Stimulated activated CD8-positive, alpha-beta memory T cell treated with anti-CD3 and anti-CD28 coated beads, Interleukin-15, amount 100 ng/mL, for 48 hours (primary cell): ENCODE results near the gene GLB1L.
"Not testable (repeated sequence)": the region's sequence is repeated elsewhere in the genome, so short reads cannot be mapped to it uniquely, and the experiment has no call there.

Experiments used
- DNase-seq, 2 donors: peaks; one replicate each; pipeline ENCODE4 v3.0.0-alpha.2; 2020; ENCODE audit warnings: low read depth in 2 of 2

The GLB1L gene

DNA sequence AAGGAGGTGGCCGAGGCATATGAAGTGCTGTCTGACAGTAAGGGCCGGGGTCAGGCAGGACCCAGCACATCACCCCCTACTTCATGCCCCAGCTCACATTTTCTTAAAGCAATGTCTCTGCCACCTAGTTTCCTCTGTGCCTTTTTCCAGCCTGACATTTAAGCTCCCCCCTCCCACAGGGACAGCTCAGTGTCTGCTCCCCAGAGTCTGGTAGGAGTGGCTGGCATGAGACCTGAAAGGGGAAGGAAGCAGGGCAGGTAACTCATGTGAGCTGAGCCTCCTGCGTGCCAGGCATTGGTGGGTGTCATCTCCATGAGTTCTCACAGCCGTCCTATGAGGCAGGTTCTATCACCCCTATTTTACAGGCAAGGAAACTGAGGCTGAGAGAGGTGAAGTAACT, 35.4 kb upstream of the GLB1L start:
- no peak for DNase-seq

DNA sequence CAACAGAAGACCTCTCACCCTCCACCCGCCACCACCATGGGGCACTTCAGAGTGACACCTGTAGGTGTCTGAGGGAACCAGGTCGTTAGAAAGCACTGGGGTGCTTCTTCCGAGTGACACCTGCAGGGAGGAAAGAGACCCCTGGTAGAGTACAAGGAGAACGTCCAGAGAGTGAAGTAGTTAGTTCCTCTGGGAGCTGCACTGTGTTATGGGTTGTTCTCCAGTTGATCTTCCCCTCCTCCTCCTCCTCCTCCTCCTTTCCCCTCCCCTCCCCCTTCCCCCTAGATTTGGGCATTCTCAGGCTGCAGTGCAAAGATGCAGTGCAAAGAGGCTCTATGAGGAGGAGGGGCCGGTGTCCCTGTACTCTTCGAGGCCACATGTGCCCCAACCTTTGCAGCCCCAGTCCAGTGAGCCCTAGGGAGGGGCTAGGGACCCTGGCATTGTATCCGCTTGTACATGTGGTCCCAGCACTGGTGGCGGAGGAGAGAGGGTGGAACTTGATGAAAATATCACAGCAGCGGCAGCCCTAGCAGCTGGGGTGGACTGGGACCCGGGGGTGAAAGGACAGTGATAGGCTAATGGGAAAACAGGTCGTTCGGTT, 34.8 kb upstream of the GLB1L start:
- DNase-seq, result no peak

DNA sequence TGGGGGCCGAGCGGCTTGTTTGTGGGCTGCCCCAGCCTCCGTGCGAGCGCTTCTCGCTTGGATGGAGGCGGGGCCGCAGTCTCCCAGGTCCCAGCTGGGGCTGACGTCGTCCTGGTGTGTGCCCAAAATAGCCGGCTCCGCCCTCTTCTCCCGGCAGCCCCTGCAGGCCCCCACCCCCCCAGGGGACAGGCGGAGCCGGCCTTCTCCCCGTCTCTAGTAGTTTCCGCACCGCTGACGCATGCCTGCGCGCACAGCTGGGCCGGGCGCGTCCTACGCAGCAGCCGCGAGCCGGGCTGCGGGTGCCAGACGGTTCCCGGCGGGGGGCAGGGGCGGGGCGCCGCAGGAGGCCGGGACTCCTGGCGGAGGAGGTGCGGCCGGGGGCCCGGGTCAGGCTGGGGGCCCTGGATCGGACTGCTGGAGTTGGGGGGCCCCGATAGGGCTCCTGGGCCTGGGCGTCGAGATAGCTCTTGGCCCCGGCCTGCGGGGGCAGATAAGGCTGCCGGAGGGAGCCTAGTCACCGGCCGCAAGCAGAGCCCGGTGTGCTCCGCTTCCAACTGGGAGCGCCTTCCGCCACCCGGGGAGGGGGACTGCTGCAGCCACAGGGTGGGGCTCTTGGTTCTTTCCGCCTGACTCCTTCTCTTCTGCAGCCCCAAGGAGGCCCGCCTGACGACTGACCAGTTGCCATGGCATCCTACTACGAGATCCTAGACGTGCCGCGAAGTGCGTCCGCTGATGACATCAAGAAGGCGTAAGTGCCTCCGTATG, 34.1 kb upstream of the GLB1L start, which contains the start of gene DNAJB2:
DNAJB2 (plus strand) TSS at position 216 of the 765 bp plus-strand sequence; CDS start at position 684, 468 bp downstream.
- DNase-seq, result peak; percentile 100

DNA sequence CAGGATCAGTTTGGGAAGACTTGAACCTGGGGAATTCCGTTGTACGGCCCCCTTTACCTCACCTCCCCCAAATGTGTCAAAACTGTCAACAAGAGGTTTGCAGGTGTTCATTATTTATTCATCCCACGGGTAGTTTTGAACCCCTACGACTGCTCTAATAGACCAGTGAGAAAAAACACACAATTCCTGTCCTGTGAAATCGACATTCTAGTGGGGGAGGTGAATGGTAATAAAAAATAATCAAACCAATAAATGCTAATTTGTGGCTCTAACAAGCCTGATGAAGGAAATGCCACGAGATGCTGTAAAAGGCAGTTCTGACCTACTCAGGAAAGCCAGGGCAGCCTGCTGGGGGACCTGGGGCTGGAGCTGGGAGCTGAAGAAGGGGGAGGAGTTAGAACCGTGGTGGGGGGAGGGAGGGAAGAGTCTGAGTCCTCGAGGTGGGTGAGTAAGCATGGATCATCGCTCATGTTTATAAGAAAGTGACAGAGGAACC, 33.5 kb upstream of the GLB1L start:
- no peak for DNase-seq

DNA sequence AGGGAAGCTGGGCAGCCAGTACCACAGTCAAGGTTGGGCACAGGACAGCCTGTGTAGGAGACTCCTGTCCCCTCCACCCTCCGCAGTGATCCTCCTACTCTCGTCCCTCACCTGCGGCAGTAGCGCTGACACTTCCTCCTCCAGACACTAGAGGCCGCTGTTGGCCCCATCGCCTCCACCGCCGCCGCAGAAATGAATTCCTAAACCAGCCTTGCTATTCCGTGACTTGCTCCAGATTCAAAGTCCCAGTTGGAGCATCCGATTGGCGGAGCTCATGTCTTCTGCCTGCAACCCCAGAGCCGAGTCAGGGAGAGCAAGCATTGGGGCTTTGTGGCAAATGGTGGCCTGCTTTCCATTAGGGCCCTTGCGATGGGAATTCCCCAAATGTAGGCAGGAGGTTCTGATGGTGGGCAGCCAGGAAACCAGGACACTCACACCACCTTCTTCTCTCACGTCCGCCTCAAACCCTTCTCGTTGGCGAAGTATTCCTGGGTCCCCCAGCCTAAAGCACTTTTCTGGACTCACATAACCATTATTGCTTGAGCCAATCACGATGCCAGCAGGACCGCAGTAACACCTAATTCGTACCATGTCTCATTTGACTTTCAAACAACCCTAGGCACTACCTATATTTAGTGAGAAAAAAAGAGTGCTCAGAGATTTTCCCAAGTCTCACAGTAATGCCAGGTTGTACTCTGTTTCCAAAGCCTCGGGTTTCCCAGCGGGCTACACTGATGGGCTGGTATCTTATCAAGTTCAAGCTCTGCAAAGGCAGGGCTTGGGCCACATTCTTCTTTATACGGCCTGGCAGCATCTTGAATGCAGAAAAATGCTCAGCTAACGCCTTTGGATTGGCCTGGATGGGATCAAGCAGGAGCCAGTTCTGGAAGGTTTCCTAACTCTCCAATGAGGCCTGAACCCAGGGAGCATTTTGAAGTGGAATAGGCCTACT, 32.7 kb upstream of the GLB1L start:
- DNase-seq, result peak; percentile 45 to 65

DNA sequence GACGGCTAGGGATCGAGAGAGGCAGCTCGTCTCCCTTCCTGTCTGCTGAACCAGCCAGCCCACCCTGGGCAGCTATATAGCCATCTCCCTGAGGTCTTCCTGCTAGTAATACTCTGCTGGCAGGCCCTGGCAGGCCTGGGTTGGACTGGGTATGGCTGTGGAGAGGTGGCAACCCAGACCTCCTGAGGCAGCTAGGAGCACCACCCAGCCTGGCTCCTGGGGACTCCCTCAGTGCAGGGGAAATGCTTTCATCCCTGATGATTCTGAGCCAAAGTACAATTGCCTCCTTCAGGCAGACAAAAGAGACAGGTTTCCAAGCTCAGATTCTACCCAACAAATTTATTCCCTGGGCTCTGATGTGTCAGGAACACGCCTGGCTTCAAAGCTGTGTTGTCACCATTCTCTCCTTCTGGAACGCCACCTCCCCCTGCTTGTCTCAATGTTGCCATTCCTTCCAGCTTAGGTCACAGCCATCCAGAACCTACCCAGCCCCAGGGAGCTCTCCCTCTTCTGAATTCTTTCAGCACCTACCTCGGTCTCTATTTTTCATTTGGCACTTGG, 29.2 kb upstream of the GLB1L start:
- no peak for DNase-seq

DNA sequence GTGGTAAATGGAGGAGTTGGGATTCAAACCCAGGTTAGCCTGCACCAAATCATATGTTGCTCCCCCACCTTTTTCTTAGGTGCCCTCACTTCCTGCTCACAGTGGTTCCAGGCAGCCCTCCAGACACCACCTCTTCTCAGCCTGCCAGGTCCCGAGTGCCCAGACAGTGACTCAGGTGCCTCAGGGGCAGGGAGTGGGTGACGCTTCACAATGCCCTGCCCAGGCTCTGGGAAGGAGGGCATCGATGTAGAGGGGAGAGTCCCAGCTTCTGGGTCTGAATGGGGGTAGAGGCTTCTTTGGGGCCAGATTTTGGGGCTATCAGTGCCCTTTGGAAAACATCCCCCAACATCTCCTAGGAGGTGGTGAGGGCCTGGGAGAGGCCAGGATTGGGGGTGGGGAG, 28.7 kb upstream of the GLB1L start:
- no peak for DNase-seq

DNA sequence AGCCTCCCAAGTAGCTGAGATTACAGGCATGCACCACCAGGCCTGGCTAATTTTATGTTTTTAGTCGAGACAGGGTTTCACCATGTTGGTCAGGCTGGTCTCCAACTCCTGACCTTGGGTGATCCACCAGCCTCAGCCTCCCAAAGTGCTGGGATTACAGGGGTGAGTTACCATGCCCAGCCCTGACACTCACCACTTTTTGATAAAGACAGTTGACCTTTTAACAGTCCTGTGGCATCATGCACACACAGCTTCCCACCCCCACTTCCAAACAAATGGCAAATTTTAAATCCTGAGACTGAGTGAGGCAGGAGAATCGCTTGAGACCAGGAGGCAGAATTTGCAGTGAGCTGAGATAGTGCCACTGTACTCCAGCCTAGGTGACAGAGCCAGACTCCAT, 27.8 kb upstream of the GLB1L start:
- no peak for DNase-seq

DNA sequence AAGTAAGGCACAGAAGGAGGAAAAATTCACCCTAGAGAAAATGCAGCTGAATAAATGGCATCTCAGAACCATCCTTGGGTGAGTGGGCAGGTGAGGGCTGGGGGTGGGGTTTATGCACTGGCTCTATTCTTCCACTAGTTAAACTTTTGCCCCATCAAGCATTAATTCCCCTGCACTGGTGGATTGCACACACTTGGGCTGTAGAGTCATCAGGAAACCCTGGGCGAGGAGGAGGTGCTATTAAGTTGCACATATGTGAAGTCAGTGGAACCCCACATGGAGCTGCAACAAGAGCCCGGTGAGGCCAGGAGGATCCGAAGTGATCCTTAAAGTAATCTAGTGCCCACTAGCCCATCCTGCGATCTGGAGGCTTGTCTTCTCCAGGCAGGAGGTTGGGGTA, 27.1 kb upstream of the GLB1L start:
- DNase-seq, result no peak

DNA sequence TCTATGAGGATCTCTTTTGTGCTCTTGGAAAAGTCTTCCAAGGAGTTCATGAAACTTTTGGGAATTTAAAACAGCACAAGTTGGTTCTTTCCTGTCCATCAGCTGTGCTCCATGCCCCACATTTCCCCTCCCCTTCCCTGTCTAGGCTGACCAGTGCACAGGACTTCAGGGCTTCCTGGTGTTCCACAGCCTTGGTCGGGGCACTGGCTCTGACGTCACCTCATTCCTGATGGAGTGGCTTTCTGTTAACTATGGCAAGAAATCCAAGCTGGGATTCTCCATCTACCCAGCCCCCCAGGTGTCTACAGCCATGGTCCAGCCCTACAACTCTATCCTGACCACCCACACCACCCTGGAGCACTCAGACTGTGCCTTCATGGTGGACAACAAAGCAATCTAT, 25.8 kb upstream of the GLB1L start:
- no peak for DNase-seq

DNA sequence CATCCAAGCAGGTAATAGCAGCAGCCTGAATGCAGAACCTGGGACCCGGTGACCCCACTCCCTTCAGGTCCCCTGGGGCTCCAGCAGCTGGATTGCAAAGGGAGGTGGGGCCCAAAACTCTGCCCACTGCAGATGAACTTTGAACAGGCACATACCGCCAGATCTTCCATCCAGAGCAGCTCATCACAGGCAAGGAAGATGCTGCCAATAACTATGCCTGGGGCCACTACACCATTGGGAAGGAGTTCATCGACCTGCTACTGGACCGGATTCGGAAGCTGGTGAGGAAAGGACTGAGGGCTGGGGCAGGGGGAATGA, 24.8 kb upstream of the GLB1L start:
- no peak for DNase-seq

DNA sequence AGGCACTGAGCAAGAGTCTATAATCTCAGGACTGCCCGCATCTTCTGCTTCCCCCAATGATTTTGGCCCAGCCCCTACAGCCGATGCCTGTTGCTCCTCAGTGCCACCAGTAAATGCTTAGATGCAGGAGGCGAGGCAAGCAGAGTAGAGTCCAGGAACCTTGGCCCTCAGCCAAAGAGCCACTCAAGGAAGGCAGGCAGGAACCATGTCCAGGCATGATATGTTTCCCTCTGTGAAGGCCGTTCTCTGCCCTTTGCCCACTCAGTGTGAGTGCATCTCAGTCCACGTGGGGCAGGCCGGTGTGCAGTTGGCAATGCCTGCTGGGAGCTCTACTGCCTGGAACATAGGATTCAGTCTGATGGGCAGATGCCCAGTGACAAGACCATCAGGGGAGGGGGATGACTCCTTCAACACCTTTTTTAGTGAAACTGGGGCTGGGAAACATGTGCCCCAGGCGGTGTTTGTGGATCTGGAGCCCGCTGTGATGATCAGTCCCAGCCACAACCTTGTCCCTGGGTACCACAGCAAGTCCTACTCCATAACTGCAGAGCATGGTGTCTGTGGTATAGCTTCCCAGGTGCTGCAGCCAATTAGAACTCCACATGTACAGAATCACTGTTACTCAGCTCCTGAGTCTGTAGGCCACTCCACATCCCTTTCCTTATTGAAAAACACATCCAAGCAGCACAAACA, 24.3 kb upstream of the GLB1L start:
- no peak for DNase-seq

DNA sequence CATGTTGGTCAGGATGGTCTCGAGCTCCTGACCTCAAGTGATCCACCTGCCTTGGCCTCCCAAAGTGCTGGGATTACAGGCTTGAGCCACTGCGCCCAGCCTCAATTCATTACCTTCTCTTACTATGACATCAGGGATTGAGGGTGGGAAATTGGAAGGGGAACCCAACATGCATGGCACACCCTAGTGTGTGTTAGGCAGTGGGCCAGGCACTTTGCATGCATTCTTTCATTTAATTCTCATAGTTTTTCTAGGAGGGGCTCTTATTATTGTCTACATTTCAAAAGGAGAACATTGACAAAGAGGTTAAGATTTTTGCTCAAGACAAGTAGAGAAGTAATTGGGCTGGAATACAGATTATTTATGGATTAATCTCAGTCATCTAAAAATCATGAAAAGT, 23.1 kb upstream of the GLB1L start:
- no peak for DNase-seq

DNA sequence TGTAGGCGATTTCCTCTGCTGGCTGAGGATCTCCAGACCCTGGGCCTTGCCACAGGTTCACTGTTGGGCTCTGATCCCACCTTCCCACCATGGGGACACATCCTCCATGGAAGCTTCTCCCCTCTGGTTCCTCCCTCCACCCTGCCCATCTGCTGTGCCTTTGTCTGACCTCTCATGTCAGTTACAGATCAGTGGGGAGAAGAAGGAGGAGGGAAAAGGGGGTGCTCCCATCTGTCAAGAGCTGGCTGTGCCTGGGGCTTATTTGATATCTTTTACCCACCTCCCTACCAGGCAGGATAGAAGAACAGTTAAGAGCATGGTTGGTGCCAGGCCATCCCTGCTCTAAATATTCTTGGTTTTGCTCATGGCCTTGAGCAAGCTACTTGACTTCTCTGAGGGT, 21.6 kb upstream of the GLB1L start:
- no peak for DNase-seq

DNA sequence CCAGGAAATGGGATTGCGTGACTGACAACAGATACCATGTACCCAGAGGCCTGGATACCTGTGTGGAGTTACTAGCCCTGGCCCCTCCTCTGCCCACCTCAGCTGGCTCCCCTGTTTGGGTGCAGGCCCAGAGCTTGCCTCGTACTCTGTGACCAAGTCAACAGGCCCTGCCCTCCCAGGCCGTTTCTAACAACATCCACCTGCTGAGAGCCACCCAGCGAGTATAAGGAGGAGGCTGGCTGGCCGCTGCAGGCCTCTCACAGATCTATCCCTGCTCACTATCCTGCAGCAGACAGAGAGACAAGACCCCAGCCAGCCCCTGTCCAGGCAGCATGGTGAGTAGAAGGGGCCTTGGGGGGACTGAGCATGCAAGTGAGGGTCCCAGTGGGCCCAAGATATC, 21.0 kb upstream of the GLB1L start:
- no peak for DNase-seq

DNA sequence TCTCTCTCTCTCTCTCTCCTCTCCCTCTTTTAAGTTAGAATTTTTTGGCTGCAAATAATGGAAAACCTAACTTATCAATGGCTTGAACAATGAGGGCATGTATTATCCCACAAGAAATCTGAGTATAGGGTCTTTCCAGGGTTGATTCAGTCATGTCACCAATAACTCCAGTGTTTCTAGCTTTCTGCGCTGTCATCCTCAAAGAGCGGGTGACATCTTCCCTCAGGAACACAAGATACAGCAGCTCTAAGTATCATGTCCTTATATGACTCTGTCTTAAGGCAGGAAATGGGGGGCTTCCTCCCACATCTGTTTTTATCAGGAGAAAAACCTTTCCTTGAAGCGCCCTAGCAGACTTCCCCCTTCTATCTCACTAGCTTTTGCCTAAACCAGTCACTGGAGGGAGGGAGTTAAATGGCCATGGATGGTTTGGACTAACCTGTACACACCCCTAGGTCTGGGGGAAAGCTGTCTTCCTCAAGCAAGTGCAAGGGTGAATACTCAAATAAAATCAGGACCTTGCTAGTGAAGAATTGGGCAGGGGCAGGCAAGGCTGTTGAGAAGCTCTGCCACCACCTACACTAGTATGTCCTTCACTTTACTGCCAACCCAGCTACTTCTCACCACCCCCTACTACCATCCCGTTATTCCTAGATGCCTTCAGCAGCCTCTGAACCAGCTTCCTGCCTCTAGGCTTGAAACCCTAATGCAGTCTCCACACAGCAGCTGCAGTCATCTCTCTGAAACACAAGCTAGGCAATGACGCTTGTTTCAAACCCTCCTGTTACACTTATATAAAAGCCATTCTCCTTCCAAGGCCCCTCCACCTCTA, 16.0 kb upstream of the GLB1L start:
- no peak for DNase-seq

DNA sequence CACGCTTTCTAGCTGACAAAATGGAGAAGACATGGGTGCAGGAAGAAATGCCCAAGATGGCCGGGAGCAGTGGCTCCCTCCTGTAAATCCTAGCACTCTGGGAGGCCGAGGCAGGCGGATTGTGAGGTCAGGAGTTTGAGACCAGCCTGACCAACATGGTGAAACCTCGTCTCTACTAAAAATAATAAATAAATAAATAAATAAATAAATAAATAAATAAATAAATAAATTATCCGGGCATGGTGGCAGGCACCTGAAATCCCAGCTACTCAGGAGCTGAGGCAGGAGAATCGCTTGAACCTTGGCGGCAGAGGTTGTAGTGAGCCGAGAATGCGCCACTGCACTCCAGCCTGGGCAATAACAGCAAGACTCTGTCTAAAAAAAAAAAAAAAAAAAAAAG, 13.7 kb upstream of the GLB1L start:
- DNase-seq, result not testable (repeated sequence)

DNA sequence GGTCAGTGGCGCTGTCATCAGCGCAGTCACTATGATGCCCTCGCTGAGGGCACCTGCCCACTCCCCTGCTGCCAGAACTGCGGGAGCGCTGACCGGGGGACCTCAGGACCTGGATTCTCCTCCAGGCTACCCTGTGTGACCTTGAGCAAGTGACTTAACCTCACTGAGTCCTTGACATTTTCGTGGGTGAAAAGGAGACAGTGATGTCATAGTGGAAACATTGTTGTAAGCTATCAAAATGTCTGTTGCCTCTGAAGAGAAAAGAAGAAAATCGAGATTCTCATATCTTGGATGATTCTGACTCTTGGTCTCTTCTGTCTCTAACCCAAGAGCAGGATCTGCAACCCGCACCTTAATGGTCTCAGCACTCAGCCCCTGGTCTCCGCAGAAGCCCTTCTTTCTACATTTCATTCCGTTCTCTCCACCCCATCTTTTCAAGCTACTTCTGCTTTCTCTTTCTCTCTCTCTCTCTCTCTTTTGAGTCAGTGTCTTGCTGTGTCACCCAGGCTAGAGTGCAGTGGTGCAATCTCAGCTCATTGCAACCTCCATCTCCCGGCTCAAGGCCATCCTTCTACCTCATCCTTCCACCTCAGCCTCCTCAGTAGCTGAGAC, 9.5 kb upstream of the GLB1L start:
- DNase-seq, result no peak

DNA sequence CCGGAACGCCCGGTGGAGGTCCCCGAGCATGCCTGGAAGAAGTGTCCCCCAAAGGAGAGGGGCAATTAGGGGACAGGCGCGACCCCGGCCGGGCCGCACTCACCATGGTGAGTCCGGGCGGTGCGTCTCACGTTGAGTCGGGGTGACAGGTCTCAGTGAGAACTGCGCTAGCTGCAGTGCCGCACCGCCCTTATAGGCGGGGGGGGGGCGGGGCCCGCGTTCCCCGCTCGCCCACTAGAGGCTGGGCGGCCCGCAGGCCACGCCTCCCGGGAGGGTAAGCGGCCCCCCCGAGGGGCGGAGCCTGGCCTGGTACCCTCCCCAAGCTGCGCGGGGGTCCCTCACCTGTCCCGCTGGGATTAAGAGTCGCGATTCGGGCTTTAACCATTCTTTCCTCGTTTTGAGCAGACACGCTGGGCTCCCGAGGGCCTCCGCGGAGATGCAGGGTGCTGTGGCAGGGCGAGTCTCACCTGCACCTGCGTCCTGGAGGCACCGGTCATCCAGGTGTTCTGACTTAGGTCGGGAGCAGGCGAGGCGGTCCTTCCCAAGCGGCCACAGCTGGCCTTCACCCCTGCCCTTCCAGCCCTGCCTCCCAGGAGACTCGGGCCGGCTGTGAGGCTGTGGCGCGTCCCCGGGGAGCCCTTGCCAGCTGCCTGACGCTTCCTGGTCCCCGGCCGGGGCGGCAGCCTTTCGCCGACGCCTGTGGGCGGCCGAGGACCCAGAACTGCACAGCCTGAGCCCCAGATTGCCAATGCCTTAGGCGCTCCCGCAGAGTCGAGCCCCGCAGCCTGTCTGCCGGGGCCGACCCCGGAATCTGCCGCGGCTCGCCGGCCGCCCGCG, 8.7 kb upstream of the GLB1L start, which contains the start of gene TUBA4A:
TUBA4A (minus strand) TSS at position 166 of the 837 bp plus-strand sequence; CDS start at position 106, 60 bp downstream.
- peak; percentile 84 to 87 for DNase-seq
